CD4-positive, alpha-beta memory T cell (primary cell): ENCODE measurements around the gene LIPE. TPM values are rescaled to one million over a fixed set of nuclear protein-coding genes. Genes with fewer than 3 reads are reported as not detected.

Experiments used
- CTCF ChIA-PET: fragments of 350-600 bp; sonication (Branson Sonifier 250); formaldehyde crosslinking; loops from one replicate; lab custom pipeline; 2021; ENCODE audit warnings: inconsistent platforms; ENCODE audit not compliant: partially characterized antibody; lab: Charles Lee
- POLR2A ChIA-PET: fragments of 350-600 bp; sonication (Branson Sonifier 250); formaldehyde crosslinking; loops from one replicate; lab custom pipeline; 2021; ENCODE audit not compliant: partially characterized antibody; lab: Charles Lee
- DNase-seq, 5 donors: peaks; one replicate each; pipeline versions ENCODE4 v3.0.0 to v3.0.0-alpha.2; 2020 to 2022; ENCODE audit warnings: mixed read lengths in 1 of 5
- H3K27ac ChIP-seq: one replicate; pipeline ENCODE4 v1.7.0; 2013; ENCODE audit warnings: low read depth, low read length
- H3K27me3 ChIP-seq: 2 replicates; pipeline ENCODE4 v1.7.0; 2013; ENCODE audit warnings: mild to moderate bottlenecking, low read length, moderate library complexity; ENCODE audit not compliant: insufficient read depth
- H3K36me3 ChIP-seq: 2 replicates; pipeline ENCODE4 v1.7.0; 2013; ENCODE audit warnings: mild to moderate bottlenecking, low read length, moderate library complexity; ENCODE audit not compliant: insufficient read depth
- H3K4me1 ChIP-seq: 2 replicates; pipeline ENCODE4 v1.7.0; 2013; ENCODE audit warnings: mild to moderate bottlenecking, low read length, moderate library complexity; ENCODE audit not compliant: insufficient read depth
- H3K4me3 ChIP-seq, 2 donors: one replicate each; pipeline ENCODE4 v1.7.0; 2013; ENCODE audit warnings: low read length in 2 of 2, mild to moderate bottlenecking in 1 of 2
- H3K9me3 ChIP-seq, 2 donors: one replicate each; pipeline ENCODE4 v1.7.0; 2013; ENCODE audit warnings: low read length in 2 of 2, control low read depth in 1 of 2; ENCODE audit not compliant: control insufficient read depth in 1 of 2
- H3K27ac Mint-ChIP-seq, 7 donors: one replicate each; pipeline ENCODE4 v1.8.0; 2020 to 2021; ENCODE audit warnings: mixed read lengths in 7 of 7, mild to moderate bottlenecking in 6 of 7, inconsistent platforms in 3 of 7, moderate library complexity in 3 of 7
- H3K27me3 Mint-ChIP-seq, 2 donors: one replicate each; pipeline ENCODE4 v1.8.0; 2020 to 2021; ENCODE audit warnings: mixed read lengths in 2 of 2
- H3K36me3 Mint-ChIP-seq, 2 donors: one replicate each; pipeline ENCODE4 v1.8.0; 2020 to 2021; ENCODE audit warnings: mixed read lengths in 2 of 2, inconsistent platforms in 1 of 2, mild to moderate bottlenecking in 1 of 2
- H3K4me1 Mint-ChIP-seq, 4 donors: one replicate each; pipeline ENCODE4 v1.8.0; 2020 to 2021; ENCODE audit warnings: mixed read lengths in 4 of 4, mild to moderate bottlenecking in 1 of 4
- H3K4me3 Mint-ChIP-seq, 8 donors: one replicate each; pipeline ENCODE4 v1.8.0; 2020 to 2021; ENCODE audit warnings: mixed read lengths in 8 of 8, mild to moderate bottlenecking in 7 of 8, moderate library complexity in 6 of 8, inconsistent platforms in 3 of 8
- H3K9me3 Mint-ChIP-seq, 8 donors: one replicate each; pipeline ENCODE4 v1.8.0; 2020 to 2021; ENCODE audit warnings: mixed read lengths in 8 of 8, mild to moderate bottlenecking in 5 of 8, inconsistent platforms in 3 of 8, moderate library complexity in 1 of 8
- intact Hi-C: fragments of 100-400 bp; cut with micrococcal nuclease; formaldehyde crosslinking; loops from one replicate; pipeline ENCODE4 v1.15.1; 2023
- polyA plus RNA-seq, 2 donors: library from polyadenylated mRNA; unstranded; fragments of 300-500 nt; fragmentation: Illumina TruSeq; gene quantifications; one replicate each; pipeline ENCODE4 v1.2.3, GENCODE V29; 2021
- total RNA-seq, 2 experiments: library from RNA; stranded (reverse); gene quantifications; one replicate each; pipeline ENCODE4 v1.2.3, GENCODE V29; 2021

Gene LIPE, protein sequence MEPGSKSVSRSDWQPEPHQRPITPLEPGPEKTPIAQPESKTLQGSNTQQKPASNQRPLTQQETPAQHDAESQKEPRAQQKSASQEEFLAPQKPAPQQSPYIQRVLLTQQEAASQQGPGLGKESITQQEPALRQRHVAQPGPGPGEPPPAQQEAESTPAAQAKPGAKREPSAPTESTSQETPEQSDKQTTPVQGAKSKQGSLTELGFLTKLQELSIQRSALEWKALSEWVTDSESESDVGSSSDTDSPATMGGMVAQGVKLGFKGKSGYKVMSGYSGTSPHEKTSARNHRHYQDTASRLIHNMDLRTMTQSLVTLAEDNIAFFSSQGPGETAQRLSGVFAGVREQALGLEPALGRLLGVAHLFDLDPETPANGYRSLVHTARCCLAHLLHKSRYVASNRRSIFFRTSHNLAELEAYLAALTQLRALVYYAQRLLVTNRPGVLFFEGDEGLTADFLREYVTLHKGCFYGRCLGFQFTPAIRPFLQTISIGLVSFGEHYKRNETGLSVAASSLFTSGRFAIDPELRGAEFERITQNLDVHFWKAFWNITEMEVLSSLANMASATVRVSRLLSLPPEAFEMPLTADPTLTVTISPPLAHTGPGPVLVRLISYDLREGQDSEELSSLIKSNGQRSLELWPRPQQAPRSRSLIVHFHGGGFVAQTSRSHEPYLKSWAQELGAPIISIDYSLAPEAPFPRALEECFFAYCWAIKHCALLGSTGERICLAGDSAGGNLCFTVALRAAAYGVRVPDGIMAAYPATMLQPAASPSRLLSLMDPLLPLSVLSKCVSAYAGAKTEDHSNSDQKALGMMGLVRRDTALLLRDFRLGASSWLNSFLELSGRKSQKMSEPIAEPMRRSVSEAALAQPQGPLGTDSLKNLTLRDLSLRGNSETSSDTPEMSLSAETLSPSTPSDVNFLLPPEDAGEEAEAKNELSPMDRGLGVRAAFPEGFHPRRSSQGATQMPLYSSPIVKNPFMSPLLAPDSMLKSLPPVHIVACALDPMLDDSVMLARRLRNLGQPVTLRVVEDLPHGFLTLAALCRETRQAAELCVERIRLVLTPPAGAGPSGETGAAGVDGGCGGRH
- 10 to 100 TPM; 32.5 to 32.6 TPM for total RNA-seq
- 1 to 10 TPM; 4.0 to 7.4 TPM for polyA plus RNA-seq

GRCh38 chr19:42427313-42427712 is at the start of gene LIPE:
LIPE (minus strand) TSS chr19:42427388; CDS start chr19:42427149, 239 bp downstream.
- CTCF ChIA-PET: interaction anchor here (0.6 to 2.9 kb wide), 3 partner anchors 10 to 14 kb away, joined by 3 to 11 read pairs (median 6); partner anchors contain the start of gene CXCL17

DNA sequence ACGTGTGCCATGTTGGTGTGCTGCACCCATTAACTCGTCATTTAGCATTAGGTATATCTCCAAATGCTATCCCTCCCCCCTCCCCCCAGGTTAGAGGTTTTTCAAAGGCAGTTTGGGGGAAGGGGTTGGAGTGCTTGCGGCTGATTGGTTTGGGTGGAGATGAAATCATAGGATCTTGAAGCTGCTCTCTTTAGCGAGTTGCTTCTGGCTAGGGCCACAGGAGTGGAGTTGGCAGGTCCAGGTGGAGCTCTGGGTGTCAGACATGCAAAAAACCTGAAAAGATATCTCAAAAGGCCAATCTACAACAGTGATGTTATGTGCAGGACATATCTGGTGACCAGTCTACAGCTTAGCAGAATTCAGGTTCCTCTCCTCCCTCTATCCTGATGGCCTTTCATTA is 48.2 kb upstream of the LIPE start:
- intact Hi-C loops: no loop called here

More at GRCh38 chr19:42427313-42427712, at the start of gene LIPE:
- Mint-ChIP-seq H3K9me3 (no peaks in the 10 kb centered on the region), H3K27me3 (no peaks in the 10 kb centered on the region), H3K27ac (peak within 1 kb of the TSS in 2 of 7 donors; percentile 19 to 61), H3K4me3 (peak within 1 kb of the TSS in 1 of 8 donors; percentile 20), H3K4me1 (peaks cover 8 to 22% (median 13%) of the 10 kb centered on the region in 4 donors), H3K36me3 (peaks cover 0 to 7% of the 10 kb centered on the region in 2 donors)
- Histone ChIP-seq H3K27ac (no peak within 1 kb of the TSS), H3K27me3 (no peaks in the 10 kb centered on the region), H3K9me3 (no peaks in the 10 kb centered on the region), H3K4me3 (no peak within 1 kb of the TSS), H3K4me1 (peaks cover 14% of the 10 kb centered on the region), H3K36me3 (no peaks in the 10 kb centered on the region)
- POLR2A ChIA-PET: interaction anchor here (0.6 kb wide), 1 partner anchor 652 kb away, joined by 3 read pairs; no protein-coding TSS in a partner anchor
- intact Hi-C loops: no loop called here
- no peak for DNase-seq

DNA sequence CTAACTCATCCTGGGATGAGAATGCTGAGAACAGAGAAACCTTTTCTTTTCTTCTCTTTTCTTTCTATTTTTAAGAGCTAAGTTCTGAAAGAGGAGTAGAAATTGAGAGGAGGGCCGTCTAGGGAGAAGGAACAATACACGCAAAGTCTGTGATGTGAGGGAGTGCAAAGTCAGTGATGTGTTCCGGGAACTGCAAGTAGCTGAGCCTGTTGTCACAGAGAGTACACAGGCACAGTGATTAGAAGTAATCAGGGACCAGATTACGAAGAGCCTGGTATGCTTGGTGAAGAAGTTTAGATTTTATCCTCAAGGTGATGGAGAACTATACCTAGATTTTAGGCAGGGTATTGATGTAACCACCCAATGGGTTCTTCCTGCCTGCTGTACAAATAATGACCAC is 47.6 kb upstream of the LIPE start:
- no peaks in the 10 kb centered on the region for H3K4me1 ChIP-seq
- no peak overlapping the region for H3K27ac ChIP-seq
- ChIA-PET POLR2A (interaction anchor here (0.5 kb wide), 1 partner anchor 457 kb away, joined by 4 read pairs; no protein-coding TSS in a partner anchor), CTCF (interaction anchor here (1.6 kb wide), 1 partner anchor 35 kb away, joined by 3 read pairs; no protein-coding TSS in a partner anchor)
- H3K27me3 ChIP-seq: no peaks in the 10 kb centered on the region
- peaks cover 0 to 2% (median 0%) of the 10 kb centered on the region in 8 donors for H3K9me3 Mint-ChIP-seq
- H3K36me3 ChIP-seq: no peaks in the 10 kb centered on the region
- no peak for DNase-seq
- H3K4me3 ChIP-seq: no peak overlapping the region
- H3K27me3 Mint-ChIP-seq: peaks cover 0 to 2% of the 10 kb centered on the region in 2 donors
- intact Hi-C loops: no loop called here
- no peak overlapping the region for H3K4me3 Mint-ChIP-seq
- no peaks in the 10 kb centered on the region for H3K9me3 ChIP-seq
- H3K36me3 Mint-ChIP-seq: no peaks in the 10 kb centered on the region
- H3K4me1 Mint-ChIP-seq: no peaks in the 10 kb centered on the region
- no peak overlapping the region for H3K27ac Mint-ChIP-seq

More for the DNA sequence above, 48.2 kb upstream of the LIPE start:
- Histone ChIP-seq H3K27me3 (no peaks in the 10 kb centered on the region), H3K4me3 (no peak overlapping the region), H3K9me3 (no peaks in the 10 kb centered on the region), H3K36me3 (no peaks in the 10 kb centered on the region), H3K4me1 (peaks cover 3% of the 10 kb centered on the region), H3K27ac (no peak overlapping the region)
- Mint-ChIP-seq H3K4me3 (no peak overlapping the region), H3K36me3 (no peaks in the 10 kb centered on the region), H3K27ac (no peak overlapping the region), H3K27me3 (peaks cover 0 to 2% of the 10 kb centered on the region in 2 donors), H3K4me1 (peaks cover 1 to 4% (median 3%) of the 10 kb centered on the region in 4 donors), H3K9me3 (peaks cover 0 to 2% (median 0%) of the 10 kb centered on the region in 8 donors)
- CTCF ChIA-PET: interaction anchor here (1.6 kb wide), 1 partner anchor 35 kb away, joined by 3 read pairs; no protein-coding TSS in a partner anchor
- POLR2A ChIA-PET: interaction anchor here (0.5 kb wide), 1 partner anchor 456 kb away, joined by 4 read pairs; no protein-coding TSS in a partner anchor
- no peak for DNase-seq

DNA sequence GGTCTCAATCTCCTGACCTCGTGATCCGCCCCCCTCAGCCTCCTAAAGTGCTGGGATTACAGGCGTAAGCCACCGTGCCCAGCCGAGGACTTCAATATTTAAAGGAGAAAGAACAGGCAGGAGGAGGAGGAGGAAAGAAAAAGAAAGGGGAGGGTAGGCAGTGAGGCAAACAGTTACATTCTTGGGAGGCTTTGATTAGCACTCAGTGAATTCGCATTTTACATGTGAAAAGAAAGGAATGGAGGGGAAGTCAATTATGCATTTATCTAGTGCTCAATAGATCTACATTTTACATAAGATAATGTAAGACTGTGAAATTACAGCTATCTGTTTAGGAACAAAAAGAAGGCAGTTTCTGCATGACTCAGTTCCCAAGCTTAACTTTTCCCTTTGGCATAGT is 46.5 kb upstream of the LIPE start:
- H3K9me3 Mint-ChIP-seq: no peaks in the 10 kb centered on the region
- H3K27me3 Mint-ChIP-seq: peaks cover 0 to 2% of the 10 kb centered on the region in 2 donors
- H3K4me3 Mint-ChIP-seq: no peak overlapping the region
- POLR2A ChIA-PET: no interaction called here
- DNase-seq: no peak
- Histone ChIP-seq H3K4me1 (no peaks in the 10 kb centered on the region), H3K27me3 (no peaks in the 10 kb centered on the region), H3K36me3 (no peaks in the 10 kb centered on the region), H3K9me3 (no peaks in the 10 kb centered on the region), H3K4me3 (no peak overlapping the region), H3K27ac (no peak overlapping the region)
- no peaks in the 10 kb centered on the region for H3K4me1 Mint-ChIP-seq
- no peak overlapping the region for H3K27ac Mint-ChIP-seq
- CTCF ChIA-PET: interaction anchor here (0.9 to 1.6 kb wide), 2 partner anchors 34 to 89 kb away, joined by 3 read pairs; no protein-coding TSS in a partner anchor
- intact Hi-C loops: no loop called here
- no peaks in the 10 kb centered on the region for H3K36me3 Mint-ChIP-seq

DNA sequence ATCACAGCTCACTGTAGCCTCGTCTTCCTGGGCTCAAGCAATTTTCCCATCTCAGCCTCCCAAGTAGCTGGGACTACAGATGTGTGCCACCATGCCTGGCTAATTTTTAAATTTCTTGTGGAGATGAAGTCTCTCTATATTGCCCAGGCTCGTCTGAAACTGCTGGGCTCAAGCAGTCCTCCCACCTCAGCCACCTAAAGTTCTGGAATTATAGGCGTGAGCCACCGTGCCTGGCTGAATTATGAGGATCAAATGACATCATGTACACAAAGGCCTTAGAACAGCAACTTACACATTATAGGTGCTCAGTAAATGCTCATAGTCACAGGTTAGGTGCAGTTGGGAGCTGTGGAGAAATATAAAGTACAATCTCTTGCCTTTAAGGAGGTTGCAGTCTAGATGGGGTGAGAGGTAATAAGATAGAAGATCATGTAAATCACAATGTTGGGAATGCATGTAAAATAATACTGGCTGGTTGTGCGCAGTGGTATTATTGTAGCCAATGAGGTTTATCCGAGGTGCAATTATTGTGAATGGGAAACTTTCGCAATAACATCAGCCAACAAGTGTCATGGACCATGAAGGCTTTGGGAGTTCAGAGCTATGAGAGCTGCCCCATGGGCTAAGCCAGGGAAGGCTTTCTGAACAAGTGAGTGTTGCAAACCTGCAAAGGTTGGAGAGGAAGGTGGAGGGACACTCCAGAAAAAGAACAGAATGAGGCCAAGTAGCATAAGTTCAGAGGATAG is 45.4 kb upstream of the LIPE start:
- Histone ChIP-seq H3K27ac (no peak overlapping the region), H3K4me1 (no peaks in the 10 kb centered on the region), H3K4me3 (no peak overlapping the region), H3K27me3 (no peaks in the 10 kb centered on the region), H3K9me3 (no peaks in the 10 kb centered on the region), H3K36me3 (no peaks in the 10 kb centered on the region)
- Mint-ChIP-seq H3K4me1 (no peaks in the 10 kb centered on the region), H3K27me3 (peaks cover 0 to 2% of the 10 kb centered on the region in 2 donors), H3K36me3 (no peaks in the 10 kb centered on the region), H3K4me3 (no peak overlapping the region), H3K9me3 (no peaks in the 10 kb centered on the region), H3K27ac (no peak overlapping the region)
- CTCF ChIA-PET: no interaction called here
- intact Hi-C loops: no loop called here
- no peak for DNase-seq
- POLR2A ChIA-PET: no interaction called here

- no peak overlapping the region for H3K27ac Mint-ChIP-seq
- H3K4me1 Mint-ChIP-seq: peaks cover 0 to 5% (median 3%) of the 10 kb centered on the region in 4 donors
- POLR2A ChIA-PET: no interaction called here
- intact Hi-C loops: no loop called here
- no peaks in the 10 kb centered on the region for H3K9me3 Mint-ChIP-seq
- H3K27me3 ChIP-seq: no peaks in the 10 kb centered on the region
- peaks cover 0 to 2% of the 10 kb centered on the region in 2 donors for H3K27me3 Mint-ChIP-seq
- H3K9me3 ChIP-seq: no peaks in the 10 kb centered on the region
- CTCF ChIA-PET: interaction anchor here (1.2 to 1.5 kb wide), 2 partner anchors 22 to 124 kb away, joined by 3 to 4 read pairs; no protein-coding TSS in a partner anchor
- DNase-seq: no peak
- H3K4me3 Mint-ChIP-seq: no peak overlapping the region
- H3K4me3 ChIP-seq: no peak overlapping the region
- no peak overlapping the region for H3K27ac ChIP-seq
- no peaks in the 10 kb centered on the region for H3K4me1 ChIP-seq
- H3K36me3 Mint-ChIP-seq: no peaks in the 10 kb centered on the region
- no peaks in the 10 kb centered on the region for H3K36me3 ChIP-seq
Measured at GRCh38 chr19:42471554-42472249, 44.5 kb upstream of the LIPE start.
